HG03045 (cell line): Measurements from ENCODE around the gene CSNK1D.

Experiments
- ATAC-seq: cut with Tn5 transposase; IDR thresholded peaks from one replicate; pipeline ENCODE4 v1.9.1; 2021; ENCODE audit warnings: mild to moderate bottlenecking, moderate library complexity; ENCODE audit not compliant: unreplicated experiment

CSNK1D gene

GRCh38 chr17:82230609-82231311, 42.7 kb downstream of the CSNK1D start:
- peak; percentile 31 for ATAC-seq

GRCh38 chr17:82229698-82230608, 43.5 kb downstream of the CSNK1D start:
- no peak for ATAC-seq

- peak; percentile 45 for ATAC-seq
Observed at GRCh38 chr17:82228842-82229697, 44.4 kb downstream of the CSNK1D start, which contains the start of gene SLC16A3. Gene SLC16A3, plus strand, starts transcription at chr17:82229042. Its CDS starts 6,967 bp downstream, at chr17:82236009.

- no peak for ATAC-seq
Observed at GRCh38 chr17:82228278-82228841, 45.1 kb downstream of the CSNK1D start.

GRCh38 chr17:82227629-82228277, 45.7 kb downstream of the CSNK1D start:
- no peak for ATAC-seq

GRCh38 chr17:82226809-82227628, 46.5 kb downstream of the CSNK1D start:
- no peak for ATAC-seq

- ATAC-seq, result no peak
Observed at GRCh38 chr17:82226146-82226808, 47.2 kb downstream of the CSNK1D start.

- no peak for ATAC-seq
Observed at GRCh38 chr17:82225368-82226029, 48.0 kb downstream of the CSNK1D start.

- no peak for ATAC-seq
Observed at GRCh38 chr17:82224666-82225065, 48.8 kb downstream of the CSNK1D start.

- no peak for ATAC-seq
Observed at GRCh38 chr17:82223517-82223916, 50.0 kb downstream of the CSNK1D start.

- ATAC-seq, result no peak
Observed at GRCh38 chr17:82222816-82223215, 50.7 kb downstream of the CSNK1D start.

GRCh38 chr17:82221341-82221902, 52.1 kb downstream of the CSNK1D start:
- ATAC-seq, result no peak

GRCh38 chr17:82219753-82220709, 53.5 kb downstream of the CSNK1D start:
- no peak for ATAC-seq

GRCh38 chr17:82219083-82219482, 54.4 kb downstream of the CSNK1D start:
- no peak for ATAC-seq

- no peak for ATAC-seq
Observed at GRCh38 chr17:82218349-82219075, 55.0 kb downstream of the CSNK1D start.

GRCh38 chr17:82217530-82218204, 55.8 kb downstream of the CSNK1D start:
- ATAC-seq, result no peak
